Subcutaneous preadipocyte (primary cell): ENCODE data around the gene CCDC30. TPM values are rescaled to one million over a fixed set of nuclear protein-coding genes. Genes with fewer than 3 reads are reported as not detected.

Experiments
- small RNA-seq: library from RNA; depleted of rRNA; stranded (forward); fragments of <200 nt; gene quantifications from one replicate; pipeline ENCODE3, GENCODE V24; 2012
- total RNA-seq: library from RNA; depleted of rRNA; stranded (reverse); fragments of >200 nt; gene quantifications from 2 replicates; pipeline ENCODE4 v1.2.3, GENCODE V29; 2012

CCDC30 gene
- total RNA-seq = 1.4 and 1.5 TPM in 2 replicates

DNA sequence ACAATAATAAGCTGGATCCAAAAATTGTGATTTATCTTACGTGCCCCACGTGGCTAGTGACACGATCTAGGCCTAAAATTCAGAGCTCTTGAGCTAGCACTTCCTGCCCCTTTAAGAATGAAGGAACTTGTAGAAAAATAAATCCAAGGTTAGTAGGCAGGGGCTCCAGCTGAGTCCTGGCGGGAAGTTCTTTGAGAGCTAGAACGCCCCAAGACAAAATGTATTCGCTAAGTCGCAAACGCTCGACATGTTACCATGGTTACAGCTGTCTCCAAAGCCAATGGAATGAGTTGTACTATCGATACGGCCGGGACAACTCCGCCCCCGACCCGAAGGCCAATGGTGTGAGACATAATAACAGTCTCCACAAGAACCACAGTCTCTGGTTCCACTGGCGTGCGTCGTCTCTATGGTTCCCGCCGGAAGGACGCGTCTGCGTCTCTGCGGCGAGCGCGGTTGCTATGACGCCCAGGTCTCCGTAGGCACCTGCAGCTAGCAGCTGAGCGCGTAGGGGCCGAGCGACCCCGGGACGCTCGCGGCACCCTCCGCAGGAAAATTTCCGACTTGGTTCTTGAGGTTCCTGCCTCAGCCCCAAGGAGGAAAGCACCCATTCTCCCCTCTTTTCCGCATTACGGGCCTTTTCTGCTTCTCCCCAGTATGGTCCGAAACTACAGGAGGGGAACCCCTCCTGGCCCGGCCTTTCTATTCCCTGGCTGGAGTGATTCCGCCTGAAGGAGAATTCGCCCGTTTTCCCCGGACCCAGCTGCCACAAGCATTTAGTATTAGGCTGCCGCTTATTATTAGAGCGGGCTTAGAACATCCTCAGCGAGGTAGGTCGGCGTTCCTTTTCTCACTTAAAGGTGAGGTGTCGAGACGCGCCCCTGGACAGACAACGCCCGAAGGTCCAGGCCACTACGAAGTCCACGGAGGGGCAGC lies at the start of gene CCDC30:
CCDC30 (plus strand) TSS at position 459 of the 936 bp plus-strand sequence. CDS start 17,266 bp downstream, outside the sequence.

DNA sequence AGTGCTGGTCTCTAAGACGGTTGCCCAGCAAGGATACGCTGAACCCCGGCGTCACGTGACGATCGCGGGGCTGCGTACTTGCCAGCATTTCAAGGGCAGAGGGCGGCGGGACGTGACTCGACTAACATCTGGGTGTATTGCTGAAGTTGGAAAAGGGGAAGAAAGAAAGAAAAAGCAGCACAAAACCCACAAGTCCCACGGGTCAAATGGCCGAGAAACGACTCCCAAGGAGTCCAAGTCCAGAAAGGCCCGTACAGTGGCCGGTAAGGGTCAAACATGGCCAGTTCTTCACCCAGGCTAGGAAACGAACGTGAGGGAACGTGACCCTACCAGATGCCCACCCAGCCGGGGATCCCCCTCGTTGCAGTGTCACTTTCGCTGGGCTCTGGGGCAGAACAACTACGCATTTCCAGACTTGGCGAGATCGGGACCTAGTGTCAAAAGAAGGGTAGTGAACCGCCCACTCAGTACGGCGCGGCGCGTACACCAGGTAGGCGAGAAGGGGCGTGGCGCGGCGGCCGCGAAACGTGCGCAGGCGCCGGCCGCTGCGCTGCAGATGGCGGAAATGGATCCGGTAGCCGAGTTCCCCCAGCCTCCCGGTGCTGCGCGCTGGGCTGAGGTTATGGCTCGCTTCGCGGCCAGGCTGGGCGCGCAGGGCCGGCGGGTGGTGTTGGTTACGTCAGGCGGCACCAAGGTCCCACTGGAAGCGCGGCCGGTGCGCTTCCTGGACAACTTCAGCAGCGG lies 6.9 kb upstream of the CCDC30 start, which contains the start of the genes PPCS and ZMYND12:
PPCS (plus strand) TSS at position 534 of the 744 bp plus-strand sequence; CDS start at position 557, 23 bp downstream.
ZMYND12 (minus strand) TSS at position 13 of the 744 bp plus-strand sequence. CDS start 25 bp downstream, outside the sequence.

DNA sequence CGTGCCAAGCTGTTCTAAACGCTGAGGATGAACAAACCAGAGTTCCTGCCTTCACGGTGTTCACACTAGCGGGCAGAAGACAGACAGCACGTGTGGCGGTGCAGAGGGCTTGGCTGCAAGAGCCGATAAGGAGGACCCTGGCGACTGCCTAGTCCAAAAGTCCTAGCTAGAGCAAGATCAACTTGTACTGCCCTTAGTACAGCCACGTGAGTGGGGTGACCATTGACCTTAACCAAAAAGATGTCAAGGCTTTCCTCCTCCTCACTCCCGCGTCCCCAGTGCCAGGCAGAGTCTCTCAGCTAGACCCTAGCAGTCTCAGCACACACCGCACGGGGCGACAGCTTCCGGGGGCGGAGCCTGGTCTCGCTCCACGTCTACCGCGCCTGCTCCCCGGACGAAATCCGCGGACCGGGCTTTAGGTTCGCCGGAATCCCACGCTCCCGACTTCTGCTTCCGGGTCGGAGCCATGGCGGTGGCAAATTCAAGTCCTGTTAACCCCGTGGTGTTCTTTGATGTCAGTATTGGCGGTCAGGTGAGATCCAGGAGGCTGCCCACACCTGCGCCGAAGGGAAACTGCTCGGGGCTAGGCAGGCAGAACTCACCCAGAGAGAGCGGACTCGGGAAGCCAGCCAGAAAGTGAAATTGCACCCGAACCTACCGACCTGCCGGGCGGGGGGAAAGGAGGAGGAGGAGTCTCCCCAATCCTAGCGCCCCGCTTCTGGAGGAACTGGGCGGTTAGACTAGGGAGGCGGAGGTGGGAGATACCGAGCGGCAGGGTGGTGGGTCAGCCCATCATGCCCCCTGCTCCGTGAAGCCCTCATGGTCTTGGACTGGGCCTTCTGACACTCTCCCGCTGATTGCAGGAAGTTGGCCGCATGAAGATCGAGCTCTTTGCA lies 195.1 kb downstream of the CCDC30 start, which contains the start of gene PPIH:
PPIH (plus strand) TSS at position 443 of the 896 bp plus-strand sequence; CDS start at position 467, 24 bp downstream.

DNA sequence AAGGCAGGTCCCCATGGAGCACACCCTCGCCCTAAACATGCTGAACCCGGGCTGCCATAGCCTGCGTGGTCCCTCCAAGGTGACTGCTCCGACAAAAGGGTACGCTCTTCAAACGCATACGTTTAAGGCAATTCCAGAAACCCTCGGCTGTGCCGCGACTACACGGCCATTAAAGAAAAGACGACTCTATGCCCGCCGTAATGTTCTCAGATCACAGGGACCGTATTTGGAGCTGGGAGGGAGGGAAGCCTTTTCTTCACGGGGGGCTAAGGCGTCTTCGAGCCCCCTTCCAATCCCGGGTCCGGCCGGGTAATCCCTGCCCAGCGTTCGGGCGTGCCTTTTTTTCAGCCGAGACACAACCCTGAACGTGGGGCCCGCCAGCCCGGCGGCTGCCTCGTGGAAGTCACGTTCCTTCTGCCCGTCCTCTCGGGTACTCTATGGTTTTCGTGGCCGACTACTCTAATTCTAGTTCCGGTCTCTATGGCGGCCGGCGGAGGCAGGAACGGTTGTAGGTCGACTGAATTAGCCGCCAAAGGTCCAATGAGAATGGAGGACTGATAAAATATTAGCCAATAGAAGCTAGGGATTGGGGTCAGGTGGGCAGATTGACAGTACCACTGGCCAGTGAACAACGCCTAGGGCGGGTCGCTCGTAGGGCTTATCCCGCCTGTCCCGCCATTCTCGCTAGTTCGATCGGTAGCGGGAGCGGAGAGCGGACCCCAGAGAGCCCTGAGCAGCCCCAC lies 218.8 kb downstream of the CCDC30 start, which contains the start of gene YBX1:
YBX1 (plus strand) TSS at position 678 of the 743 bp plus-strand sequence. CDS start 148 bp downstream, outside the sequence.

Small RNA genes lying within 50 kb of the gene (small RNA-seq; reads per million reads assigned to genes)
- not detected for gene RNU6-536P
- not detected for gene TMSB4XP1

Other genes starting within 250 kb of the CCDC30 start
- 26.5 and 33.8 TPM in 2 replicates for gene FOXJ3, start 128.1 kb upstream of the CCDC30 start, total RNA-seq
- gene RIMKLA, start 82.5 kb upstream of the CCDC30 start, total RNA-seq = not detected in 2 replicates
- gene ZMYND12, start 7.3 kb upstream of the CCDC30 start, total RNA-seq = 0.39 and 0.73 TPM in 2 replicates
- 35.0 and 43.4 TPM in 2 replicates for gene PPCS, start 6.7 kb upstream of the CCDC30 start, total RNA-seq
- gene PPIH, start 195.1 kb downstream of the CCDC30 start, total RNA-seq = 35.2 and 37.8 TPM in 2 replicates
- 853 and 942 TPM in 2 replicates for gene YBX1, start 219.1 kb downstream of the CCDC30 start, total RNA-seq